Activated naive CD8-positive, alpha-beta T cell treated with anti-CD3 and anti-CD28 coated beads, Interleukin-2, amount 10 ng/mL, durations not matched to agents 7 days and 5 days (primary cell): ENCODE measurements around the gene VAC14. TPM values are rescaled to one million over a fixed set of nuclear protein-coding genes. Genes with fewer than 3 reads are reported as not detected.

ENCODE experiments used
- ATAC-seq: fragments of 150-1000 bp; cut with Tn5 transposase; one replicate; pipeline ENCODE4 v1.10.0; 2021; ENCODE audit warnings: low read depth, moderate library complexity
- POLR2A ChIA-PET: fragments of 350-600 bp; sonication (Branson Sonifier 250); formaldehyde crosslinking; loops from one replicate; lab custom pipeline; 2021; ENCODE audit warnings: antibody characterized with exemption; lab: Charles Lee
- DNase-seq: peaks from one replicate; pipeline ENCODE4 v3.0.0; 2021
- H3K27ac Mint-ChIP-seq: one replicate; pipeline ENCODE4 v1.8.0; 2022; ENCODE audit warnings: mild to moderate bottlenecking, mixed read lengths
- H3K27me3 Mint-ChIP-seq: one replicate; pipeline ENCODE4 v1.8.0; 2022; ENCODE audit warnings: mild to moderate bottlenecking, moderate library complexity, mixed read lengths
- H3K36me3 Mint-ChIP-seq: one replicate; pipeline ENCODE4 v1.8.0; 2021; ENCODE audit warnings: mild to moderate bottlenecking, mixed read lengths
- H3K4me1 Mint-ChIP-seq: one replicate; pipeline ENCODE4 v1.8.0; 2021; ENCODE audit warnings: mixed read lengths
- H3K4me3 Mint-ChIP-seq: one replicate; pipeline ENCODE4 v1.8.0; 2022; ENCODE audit warnings: mild to moderate bottlenecking, moderate library complexity, mixed read lengths
- H3K9me3 Mint-ChIP-seq: one replicate; pipeline ENCODE4 v1.8.0; 2021; ENCODE audit warnings: mixed read lengths
- total RNA-seq, 2 experiments: library from RNA; stranded (reverse); gene quantifications; one replicate each; pipeline ENCODE4 v1.2.3, GENCODE V29; 2021

The VAC14 gene
- total RNA-seq, 2 experiments from 2014 or later = 34.4 to 36.9 TPM

- Mint-ChIP-seq H3K4me3 (no peak overlapping the region), H3K9me3 (no peaks in the 10 kb centered on the region), H3K27me3 (no peaks in the 10 kb centered on the region), H3K4me1 (no peaks in the 10 kb centered on the region), H3K27ac (no peak overlapping the region), H3K36me3 (peaks cover 4% of the 10 kb centered on the region)
- DNase-seq (no peak), ATAC-seq (no peak)
- POLR2A ChIA-PET = interaction anchor here (0.5 kb wide), 1 partner anchor 85 kb away, joined by 3 read pairs; no protein-coding TSS in a partner anchor
Measured at GRCh38 chr16:70665806-70666735, 134.9 kb downstream of the VAC14 start.

DNA sequence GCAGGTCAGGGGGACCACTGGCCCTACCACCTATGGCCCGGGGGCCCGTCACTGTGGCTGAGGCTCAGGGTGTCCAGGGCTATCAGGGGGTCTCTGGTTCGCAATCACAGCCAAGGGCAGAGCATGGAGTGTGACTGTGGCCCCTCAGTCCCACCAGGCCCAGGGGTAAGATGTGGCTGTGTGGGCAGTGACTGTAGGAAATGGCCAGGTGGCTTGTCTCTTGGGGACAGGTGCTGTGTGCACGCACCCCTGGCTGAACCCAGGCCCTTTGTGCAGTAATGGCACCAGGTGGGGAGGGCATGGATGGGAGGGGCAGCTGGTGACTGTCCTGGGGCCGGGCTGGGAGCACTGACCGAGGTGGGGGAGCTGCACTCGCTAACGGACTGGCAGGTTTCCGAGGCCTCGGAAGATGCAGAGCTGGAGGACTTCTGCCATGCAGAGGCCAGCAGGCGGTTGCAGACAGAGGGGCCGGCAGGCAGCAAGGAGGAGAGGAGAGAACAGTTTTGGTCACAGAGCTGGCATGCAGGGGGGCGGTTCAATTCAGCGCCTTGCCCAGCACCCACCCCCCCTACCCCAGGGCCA lies 135.8 kb downstream of the VAC14 start:
- DNase-seq = no peak
- ATAC-seq = no peak
- H3K4me1 Mint-ChIP-seq = peaks cover 4% of the 10 kb centered on the region
- H3K27ac Mint-ChIP-seq = no peak overlapping the region
- no peak overlapping the region for H3K4me3 Mint-ChIP-seq
- POLR2A ChIA-PET = no interaction called here
- no peaks in the 10 kb centered on the region for H3K27me3 Mint-ChIP-seq
- peaks cover 4% of the 10 kb centered on the region for H3K36me3 Mint-ChIP-seq
- H3K9me3 Mint-ChIP-seq = no peaks in the 10 kb centered on the region

- Mint-ChIP-seq H3K9me3 (no peaks in the 10 kb centered on the region), H3K36me3 (peaks cover 4% of the 10 kb centered on the region), H3K27me3 (no peaks in the 10 kb centered on the region), H3K4me1 (peaks cover 4% of the 10 kb centered on the region), H3K4me3 (no peak overlapping the region), H3K27ac (no peak overlapping the region)
- ATAC-seq (no peak), DNase-seq (no peak)
- POLR2A ChIA-PET = no interaction called here
Measured at GRCh38 chr16:70664325-70665112, 136.4 kb downstream of the VAC14 start.

GRCh38 chr16:70663524-70664324 lies 137.2 kb downstream of the VAC14 start:
- peaks cover 4% of the 10 kb centered on the region for H3K36me3 Mint-ChIP-seq
- POLR2A ChIA-PET = no interaction called here
- H3K27me3 Mint-ChIP-seq = no peaks in the 10 kb centered on the region
- ATAC-seq (no peak), DNase-seq (no peak)
- H3K9me3 Mint-ChIP-seq = no peaks in the 10 kb centered on the region
- no peak overlapping the region for H3K4me3 Mint-ChIP-seq
- no peak overlapping the region for H3K27ac Mint-ChIP-seq
- peaks cover 4% of the 10 kb centered on the region for H3K4me1 Mint-ChIP-seq

DNA sequence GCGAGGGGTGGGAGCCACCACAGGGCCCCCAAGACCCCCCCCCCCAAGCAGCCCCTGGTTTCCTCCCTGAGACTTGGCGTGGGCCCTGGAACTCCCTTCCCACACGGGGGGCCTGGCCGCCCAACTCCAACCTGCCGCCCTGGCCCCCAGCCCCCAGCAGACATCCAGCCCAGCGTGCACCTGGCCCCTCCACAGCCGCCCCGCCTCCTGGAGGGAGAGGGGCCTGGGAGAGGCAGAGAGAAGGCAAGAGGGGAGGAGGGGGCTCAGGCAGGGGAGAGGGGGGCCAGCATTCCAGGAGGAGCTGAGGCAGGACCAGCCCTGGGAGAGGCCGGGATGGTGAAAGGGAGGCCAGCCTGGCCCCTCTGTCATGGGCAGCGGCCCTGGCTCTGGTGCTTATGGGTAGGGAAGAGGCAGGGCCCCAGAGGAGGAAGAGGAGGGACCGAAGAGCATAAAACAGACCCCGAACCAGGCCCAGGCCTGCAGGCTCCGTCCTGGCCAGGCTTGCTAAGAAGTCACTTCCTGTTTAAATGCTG lies 137.9 kb downstream of the VAC14 start:
- Mint-ChIP-seq H3K9me3 (no peaks in the 10 kb centered on the region), H3K4me1 (peaks cover 4% of the 10 kb centered on the region), H3K36me3 (peaks cover 4% of the 10 kb centered on the region), H3K4me3 (no peak overlapping the region), H3K27me3 (no peaks in the 10 kb centered on the region), H3K27ac (no peak overlapping the region)
- POLR2A ChIA-PET = no interaction called here
- ATAC-seq (no peak), DNase-seq (no peak)

DNA sequence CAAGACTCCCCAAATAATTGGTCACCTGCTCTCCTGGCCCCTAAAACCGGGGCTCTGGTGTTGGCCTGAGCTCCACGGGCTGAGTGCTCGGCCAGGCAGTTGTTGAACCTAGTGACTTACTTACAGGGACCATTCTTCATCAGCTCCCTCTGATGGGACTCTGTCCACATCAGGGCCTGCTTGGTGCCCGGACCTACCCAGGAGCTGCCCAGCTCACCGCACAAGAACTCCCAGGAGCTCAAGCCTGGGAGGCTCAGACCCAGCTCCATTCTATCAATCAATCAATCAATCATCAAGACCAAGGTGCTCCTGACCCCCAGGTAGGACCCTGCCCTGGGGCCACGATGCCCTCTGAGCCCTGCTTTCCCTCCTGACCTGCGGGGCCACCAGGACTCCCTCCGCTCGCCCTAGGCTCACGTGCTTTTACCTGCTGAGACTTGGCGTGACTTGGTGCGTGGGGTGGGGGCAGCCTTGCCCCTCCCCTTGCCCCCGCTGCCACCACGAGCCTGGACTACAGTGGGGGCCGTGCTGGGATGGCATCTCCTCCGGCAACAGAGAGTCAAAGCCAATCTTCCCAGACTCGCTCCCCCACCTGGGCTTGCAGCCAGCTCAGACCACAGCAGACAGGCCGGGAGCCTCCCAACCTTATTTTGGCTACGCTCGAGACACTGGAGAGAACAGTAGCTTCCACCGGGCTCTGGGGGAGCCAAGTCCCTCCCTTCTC lies 138.9 kb downstream of the VAC14 start:
- Mint-ChIP-seq H3K4me3 (no peak overlapping the region), H3K27ac (peak overlapping the region; percentile 21), H3K36me3 (peaks cover 4% of the 10 kb centered on the region), H3K4me1 (peaks cover 4% of the 10 kb centered on the region), H3K9me3 (no peaks in the 10 kb centered on the region), H3K27me3 (no peaks in the 10 kb centered on the region)
- POLR2A ChIA-PET = no interaction called here
- ATAC-seq (no peak), DNase-seq (no peak)

DNA sequence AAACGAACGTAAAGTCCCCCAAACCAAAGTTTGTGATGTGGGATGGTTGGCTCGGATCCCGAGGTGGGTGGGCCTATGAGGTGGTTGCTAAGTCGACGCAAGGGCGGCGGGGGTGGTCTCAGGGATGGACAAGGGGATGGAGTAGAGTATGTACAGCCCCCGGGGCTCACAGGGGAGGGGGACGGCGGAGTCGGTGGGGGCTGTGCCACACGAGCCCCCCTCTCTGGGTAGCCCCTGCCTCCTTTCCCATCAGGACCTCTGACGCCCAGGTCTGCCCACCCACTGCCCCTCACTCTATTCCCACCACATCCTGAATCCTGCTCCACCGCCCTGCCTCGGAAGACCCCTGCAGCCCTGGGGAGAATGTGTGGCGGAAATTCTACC lies 139.4 kb downstream of the VAC14 start:
- no peak overlapping the region for H3K27ac Mint-ChIP-seq
- peaks cover 4% of the 10 kb centered on the region for H3K4me1 Mint-ChIP-seq
- H3K36me3 Mint-ChIP-seq = peaks cover 1% of the 10 kb centered on the region
- no peaks in the 10 kb centered on the region for H3K9me3 Mint-ChIP-seq
- DNase-seq (no peak), ATAC-seq (no peak)
- H3K4me3 Mint-ChIP-seq = no peak overlapping the region
- POLR2A ChIA-PET = no interaction called here
- H3K27me3 Mint-ChIP-seq = no peaks in the 10 kb centered on the region

DNA sequence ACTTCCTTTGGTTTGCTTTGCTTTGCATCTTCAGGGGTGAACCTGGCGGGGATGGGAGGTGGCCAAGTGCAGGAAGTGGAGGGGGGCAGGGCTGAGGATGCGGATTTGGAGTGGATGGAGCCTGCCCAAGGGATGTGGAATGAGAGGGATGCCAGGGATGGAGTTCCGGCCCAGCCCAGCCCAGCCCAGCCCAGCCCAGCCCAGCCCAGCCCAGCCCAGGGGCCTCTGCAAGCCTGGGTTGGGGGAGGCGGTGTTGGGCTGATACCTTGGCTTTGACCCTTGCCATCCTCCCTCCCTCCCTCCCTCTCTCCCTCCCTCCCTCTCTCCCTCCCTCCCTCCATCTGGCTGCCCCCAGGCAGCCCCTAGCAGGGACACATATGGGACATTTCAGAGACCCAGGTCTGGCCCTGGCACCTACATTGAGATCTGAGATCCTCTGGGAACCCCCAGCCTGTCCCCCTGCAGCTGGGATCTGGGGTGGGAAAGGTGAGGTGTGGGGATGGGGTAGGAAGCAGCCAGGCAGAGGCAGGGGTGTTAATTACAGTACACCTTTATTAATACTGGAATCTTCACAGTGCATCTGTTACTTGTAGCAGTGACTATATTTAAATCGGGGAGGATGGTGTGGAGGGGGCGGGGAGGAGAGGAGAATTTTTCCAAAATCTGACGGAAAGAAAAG lies 140.1 kb downstream of the VAC14 start:
- DNase-seq = no peak
- Mint-ChIP-seq H3K27me3 (no peaks in the 10 kb centered on the region), H3K27ac (peak overlapping the region; percentile 78), H3K4me3 (peak overlapping the region; percentile 30), H3K9me3 (no peaks in the 10 kb centered on the region), H3K4me1 (peaks cover 4% of the 10 kb centered on the region), H3K36me3 (no peaks in the 10 kb centered on the region)
- ATAC-seq = peak; percentile 53
- POLR2A ChIA-PET = interaction anchor here (0.9 kb wide), 1 partner anchor 35 kb away, joined by 3 read pairs; no protein-coding TSS in a partner anchor

DNA sequence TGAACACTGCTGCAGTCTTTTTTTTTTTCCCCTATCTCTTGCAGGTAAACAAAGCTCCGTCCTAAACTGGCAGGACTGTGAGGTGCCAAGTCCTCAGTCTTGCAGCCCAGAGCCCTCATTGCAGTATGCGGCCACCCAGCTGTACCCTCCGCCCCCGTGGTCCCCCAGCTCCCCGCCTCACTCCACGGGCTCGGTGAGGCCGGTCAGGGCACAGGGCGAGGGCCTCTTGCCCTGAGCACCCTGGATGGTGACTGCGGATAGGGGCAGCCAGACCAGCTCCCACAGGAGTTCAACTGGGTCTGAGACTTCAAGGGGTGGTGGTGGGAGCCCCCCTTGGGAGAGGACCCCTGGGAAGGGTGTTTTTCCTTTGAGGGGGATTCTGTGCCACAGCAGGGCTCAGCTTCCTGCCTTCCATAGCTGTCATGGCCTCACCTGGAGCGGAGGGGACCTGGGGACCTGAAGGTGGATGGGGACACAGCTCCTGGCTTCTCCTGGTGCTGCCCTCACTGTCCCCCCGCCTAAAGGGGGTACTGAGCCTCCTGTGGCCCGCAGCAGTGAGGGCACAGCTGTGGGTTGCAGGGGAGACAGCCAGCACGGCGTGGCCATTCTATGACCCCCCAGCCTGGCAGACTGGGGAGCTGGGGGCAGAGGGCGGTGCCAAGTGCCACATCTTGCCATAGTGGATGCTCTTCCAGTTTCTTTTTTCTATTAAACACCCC lies 140.8 kb downstream of the VAC14 start:
- POLR2A ChIA-PET = interaction anchor here (0.9 kb wide), 1 partner anchor 36 kb away, joined by 3 read pairs; no protein-coding TSS in a partner anchor
- H3K27ac Mint-ChIP-seq = peak overlapping the region; percentile 78

GRCh38 chr16:70659546-70659945 lies 141.4 kb downstream of the VAC14 start:
- POLR2A ChIA-PET = interaction anchor here (0.9 kb wide), 1 partner anchor 37 kb away, joined by 3 read pairs; no protein-coding TSS in a partner anchor
- Mint-ChIP-seq H3K4me1 (peaks cover 4% of the 10 kb centered on the region), H3K9me3 (no peaks in the 10 kb centered on the region), H3K27ac (no peak overlapping the region), H3K36me3 (no peaks in the 10 kb centered on the region), H3K4me3 (no peak overlapping the region), H3K27me3 (peaks cover 3% of the 10 kb centered on the region)
- no peak for ATAC-seq
- DNase-seq = no peak

More for the DNA sequence above, 140.8 kb downstream of the VAC14 start:
- no peak for DNase-seq
- Mint-ChIP-seq H3K9me3 (no peaks in the 10 kb centered on the region), H3K27me3 (peaks cover 3% of the 10 kb centered on the region), H3K4me1 (peaks cover 4% of the 10 kb centered on the region), H3K4me3 (peak overlapping the region; percentile 30), H3K36me3 (no peaks in the 10 kb centered on the region)
- ATAC-seq = no peak

DNA sequence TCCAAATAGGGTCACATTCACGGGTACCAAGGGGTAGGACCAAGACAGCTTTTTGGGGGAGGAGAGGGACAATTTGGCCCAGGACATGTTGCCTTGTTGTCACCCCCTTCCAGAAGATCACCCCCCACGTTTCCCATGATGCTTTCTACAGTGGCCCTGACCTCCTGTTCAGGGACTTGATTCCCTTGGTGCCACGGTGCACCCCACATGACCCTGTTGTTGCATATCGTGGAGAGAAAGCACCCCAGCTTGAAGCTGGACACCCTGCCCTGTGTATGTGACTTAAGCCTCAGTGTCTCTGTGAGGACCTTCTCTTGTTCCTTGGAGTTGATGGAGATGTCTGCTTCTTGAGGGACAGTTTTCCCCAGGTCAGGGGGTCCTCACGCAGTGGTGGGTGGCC lies 142.0 kb downstream of the VAC14 start:
- POLR2A ChIA-PET = no interaction called here
- Mint-ChIP-seq H3K36me3 (no peaks in the 10 kb centered on the region), H3K27me3 (peaks cover 3% of the 10 kb centered on the region), H3K9me3 (no peaks in the 10 kb centered on the region), H3K4me1 (peaks cover 4% of the 10 kb centered on the region), H3K27ac (peak overlapping the region; percentile 39), H3K4me3 (no peak overlapping the region)
- ATAC-seq (no peak), DNase-seq (no peak)
